Left forelimb (tissue), 1 donor: ENCODE measurements around the gene HOXC12.

ENCODE experiments used
- DNase-seq: peaks from one replicate; pipeline ENCODE4 v3.0.0-alpha.2; 2018; ENCODE audit warnings: low spot score

Gene HOXC12

GRCh38 chr12:54007538-54008259 is 53.0 kb downstream of the HOXC12 start:
- DNase-seq, result no peak

GRCh38 chr12:54008260-54008552 is 53.5 kb downstream of the HOXC12 start:
- no peak for DNase-seq
